Measurements from ENCODE around the gene SRSF6. TPM values are rescaled to one million over a fixed set of nuclear protein-coding genes. Genes with fewer than 3 reads are reported as not detected.
A peak's percentile ranks its signal among the peaks of the same experiment; 100 is the strongest.

The SRSF6 gene
- total and polyA plus RNA-seq, 10 of the 15 experiments (the other 5 are each of a cell fraction or from before 2014, with no cell fraction given) = 57.2 to 191 (median 108) TPM

DNA sequence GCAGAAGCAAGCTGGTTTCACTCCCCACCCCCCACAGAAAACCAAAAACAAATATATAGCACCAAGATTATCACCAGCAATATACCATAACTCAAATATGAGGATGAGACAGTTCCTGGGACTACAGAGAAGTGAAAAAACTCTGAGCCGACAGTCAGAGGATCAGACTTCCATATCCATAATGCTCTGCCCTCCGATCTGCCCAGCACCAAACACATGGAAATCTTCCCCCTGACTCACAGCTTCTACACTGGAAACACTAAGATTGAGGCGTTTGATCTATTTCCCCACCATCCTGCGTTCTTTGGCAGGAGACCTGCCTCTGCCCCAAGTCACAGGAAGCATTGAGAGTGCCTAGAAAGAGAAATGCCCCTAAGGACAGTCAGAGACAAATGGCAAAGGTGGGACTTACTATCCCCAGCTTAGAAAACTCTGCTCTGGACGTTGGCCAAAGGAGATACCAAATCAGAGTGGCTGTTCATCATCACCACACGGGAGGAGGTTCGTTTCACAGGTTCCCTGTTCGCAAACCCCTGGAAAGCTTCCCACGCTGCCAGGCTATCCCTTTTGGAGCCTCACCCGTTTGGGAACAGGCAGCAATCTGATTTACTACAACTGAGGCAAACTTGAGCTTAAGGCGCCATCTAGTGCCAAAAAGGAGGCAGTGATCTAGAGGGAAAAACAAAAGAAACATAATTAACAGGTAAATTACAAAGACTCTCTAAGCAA lies 48.7 kb upstream of the SRSF6 start:
- no peak overlapping the region for H3K9ac ChIP-seq (ENCODE audit: control insufficient read depth, insufficient read depth, low read length)
- H3K27ac ChIP-seq (ENCODE audit: control insufficient read depth, insufficient read depth) = no peak overlapping the region
- no peaks in the 10 kb centered on the region for H3K27me3 ChIP-seq (replicated peaks in 1 of 2; ENCODE audit: control insufficient read depth in 2 of 2, insufficient read depth in 2 of 2, low read length in 1 of 2)
- H4K20me1 ChIP-seq (ENCODE audit: control insufficient read depth, insufficient read depth) = no peaks in the 10 kb centered on the region
- H3K36me3 ChIP-seq (ENCODE audit: control insufficient read depth in 2 of 2, insufficient read depth in 2 of 2, low read length in 1 of 2) = no peaks in the 10 kb centered on the region
- H2AFZ ChIP-seq (ENCODE audit: control insufficient read depth, low read depth, low read length) = no peak overlapping the region
- CTCF ChIA-PET = interaction anchor here (0.5 to 2.0 kb wide), 12 partner anchors 8 to 1712 kb away, joined by 3 to 7 read pairs (median 4); no protein-coding TSS in a partner anchor
- peaks cover 2% of the 10 kb centered on the region; the same call in 2 of the 3 replicates for H3K9me3 ChIP-seq (replicated peaks; ENCODE audit: control insufficient read depth, insufficient read depth, low read length)
- no TSS peak for BruUV-seq (replicated peaks)
- ATAC-seq = peak; percentile 46; the same call in 2 of the 3 replicates
- no peaks in the 10 kb centered on the region for H3K4me1 ChIP-seq (ENCODE audit: control insufficient read depth, insufficient read depth, low read length)
- in situ Hi-C loops (cut with MboI) = no loop called here
- intact Hi-C loops (cut with micrococcal nuclease; ENCODE audit: unreplicated experiment) = loop anchor here (5.0 to 10.0 kb wide), 2 partner anchors 214 to 1672 kb away; no protein-coding TSS in a partner anchor
- H3K79me2 ChIP-seq (ENCODE audit: control insufficient read depth, insufficient read depth, low read length) = no peaks in the 10 kb centered on the region
- POLR2A ChIA-PET = no interaction called here
- SMC1A ChIA-PET (ENCODE audit: uncharacterized antibody, unreplicated experiment) = interaction anchor here (1.1 to 1.3 kb wide), 3 partner anchors 9 to 1671 kb away, joined by 3 read pairs; no protein-coding TSS in a partner anchor
- 13% methylated on average over 11 of the region's 11 CpGs for WGBS (ENCODE audit: insufficient coverage, insufficient replicate concordance, low lambda C conversion rate, missing lambda C conversion rate)
- H3K4me2 ChIP-seq (ENCODE audit: control insufficient read depth, insufficient read depth) = no peak overlapping the region
- no peak overlapping the region for H3K4me3 ChIP-seq
- RAD21 ChIA-PET (ENCODE audit: unreplicated experiment) = interaction anchor here (1.0 to 1.8 kb wide), 2 partner anchors 217 to 1671 kb away, joined by 3 to 7 read pairs; no protein-coding TSS in a partner anchor
- no peak for FAIRE-seq
- DNase-seq (ENCODE audit: low read depth, low spot score) = peak; percentile 7
- TF ChIP-seq, protein P1, sequence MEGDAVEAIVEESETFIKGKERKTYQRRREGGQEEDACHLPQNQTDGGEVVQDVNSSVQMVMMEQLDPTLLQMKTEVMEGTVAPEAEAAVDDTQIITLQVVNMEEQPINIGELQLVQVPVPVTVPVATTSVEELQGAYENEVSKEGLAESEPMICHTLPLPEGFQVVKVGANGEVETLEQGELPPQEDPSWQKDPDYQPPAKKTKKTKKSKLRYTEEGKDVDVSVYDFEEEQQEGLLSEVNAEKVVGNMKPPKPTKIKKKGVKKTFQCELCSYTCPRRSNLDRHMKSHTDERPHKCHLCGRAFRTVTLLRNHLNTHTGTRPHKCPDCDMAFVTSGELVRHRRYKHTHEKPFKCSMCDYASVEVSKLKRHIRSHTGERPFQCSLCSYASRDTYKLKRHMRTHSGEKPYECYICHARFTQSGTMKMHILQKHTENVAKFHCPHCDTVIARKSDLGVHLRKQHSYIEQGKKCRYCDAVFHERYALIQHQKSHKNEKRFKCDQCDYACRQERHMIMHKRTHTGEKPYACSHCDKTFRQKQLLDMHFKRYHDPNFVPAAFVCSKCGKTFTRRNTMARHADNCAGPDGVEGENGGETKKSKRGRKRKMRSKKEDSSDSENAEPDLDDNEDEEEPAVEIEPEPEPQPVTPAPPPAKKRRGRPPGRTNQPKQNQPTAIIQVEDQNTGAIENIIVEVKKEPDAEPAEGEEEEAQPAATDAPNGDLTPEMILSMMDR (IDR thresholded peaks at IDR 0.05 in 2 of 3, conservative IDR thresholded peaks at IDR 0.05 in 1 of 3; ENCODE audit: control insufficient read depth in 2 of 3, extremely low read depth in 1 of 3, insufficient read depth in 1 of 3, low read depth in 3 of 3, low read length in 3 of 3) = peak; percentile 59 to 63 (median 62); a peak in 5 of 6 replicates
- TF ChIP-seq, protein P2, sequence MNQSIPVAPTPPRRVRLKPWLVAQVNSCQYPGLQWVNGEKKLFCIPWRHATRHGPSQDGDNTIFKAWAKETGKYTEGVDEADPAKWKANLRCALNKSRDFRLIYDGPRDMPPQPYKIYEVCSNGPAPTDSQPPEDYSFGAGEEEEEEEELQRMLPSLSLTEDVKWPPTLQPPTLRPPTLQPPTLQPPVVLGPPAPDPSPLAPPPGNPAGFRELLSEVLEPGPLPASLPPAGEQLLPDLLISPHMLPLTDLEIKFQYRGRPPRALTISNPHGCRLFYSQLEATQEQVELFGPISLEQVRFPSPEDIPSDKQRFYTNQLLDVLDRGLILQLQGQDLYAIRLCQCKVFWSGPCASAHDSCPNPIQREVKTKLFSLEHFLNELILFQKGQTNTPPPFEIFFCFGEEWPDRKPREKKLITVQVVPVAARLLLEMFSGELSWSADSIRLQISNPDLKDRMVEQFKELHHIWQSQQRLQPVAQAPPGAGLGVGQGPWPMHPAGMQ (IDR thresholded peaks at IDR 0.05; ENCODE audit: borderline replicate concordance) = no peak
- TF ChIP-seq RAD21 (IDR thresholded peaks at IDR 0.05; ENCODE audit: insufficient read depth, low read depth, low read length) (peak; percentile 75), SMC3 (IDR thresholded peaks at IDR 0.05; ENCODE audit: borderline replicate concordance, low read length) (peak; percentile 35; the same call in 1 of the 2 replicates)
